Activated gamma-delta T cell treated with Interleukin-2 at 50 U/mL for 16 hours (primary cell): Measurements from ENCODE around the gene C8B.

Experiments used
- DNase-seq: peaks from one replicate; pipeline ENCODE4 v3.0.0-alpha.2; 2020

The C8B gene

GRCh38 chr1:56929492-56929891 is 36.3 kb downstream of the C8B start:
- no peak for DNase-seq

GRCh38 chr1:56927986-56928385 is 37.8 kb downstream of the C8B start:
- DNase-seq = no peak

GRCh38 chr1:56927171-56927570 is 38.6 kb downstream of the C8B start:
- no peak for DNase-seq

- no peak for DNase-seq
Observed at GRCh38 chr1:56925193-56925592, 40.6 kb downstream of the C8B start.

DNA sequence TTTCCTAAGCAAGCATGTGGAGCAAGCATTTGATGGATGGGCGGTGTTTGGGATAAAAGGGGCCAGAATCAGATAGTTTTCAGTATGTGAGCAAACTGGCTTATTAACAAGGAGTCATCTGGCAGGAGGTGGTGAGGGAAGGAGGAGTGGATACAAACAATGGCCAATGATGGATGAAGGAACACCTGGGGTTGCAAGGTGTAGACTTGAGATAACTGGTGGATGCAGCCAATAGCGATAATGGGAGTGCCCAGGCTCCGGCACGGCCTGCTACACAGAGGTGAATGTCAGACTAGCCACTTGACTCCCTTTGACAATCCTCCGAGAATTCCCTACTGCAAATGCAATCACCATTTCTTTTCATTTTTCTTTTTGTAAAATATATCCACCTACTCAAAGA is 41.7 kb downstream of the C8B start:
- no peak for DNase-seq

DNA sequence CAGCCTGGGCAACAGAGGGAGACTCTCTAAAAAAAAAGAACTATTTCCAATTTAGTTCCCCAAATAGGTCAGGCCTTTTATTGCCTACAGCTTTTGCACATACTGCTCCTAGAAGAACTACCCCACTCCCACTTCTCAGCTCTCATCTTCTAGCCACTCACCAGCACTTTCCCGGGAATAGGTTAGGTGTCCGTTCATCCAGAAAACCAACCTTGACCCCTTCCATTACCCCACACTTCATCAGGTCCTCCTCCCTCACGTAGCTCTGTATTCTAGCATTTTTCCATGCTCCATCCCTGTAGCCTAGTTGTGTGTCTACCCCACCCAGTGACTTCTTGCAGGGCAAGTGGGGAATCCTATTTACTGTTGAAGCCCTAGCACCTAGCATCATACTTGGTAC is 42.6 kb downstream of the C8B start:
- DNase-seq = no peak

DNA sequence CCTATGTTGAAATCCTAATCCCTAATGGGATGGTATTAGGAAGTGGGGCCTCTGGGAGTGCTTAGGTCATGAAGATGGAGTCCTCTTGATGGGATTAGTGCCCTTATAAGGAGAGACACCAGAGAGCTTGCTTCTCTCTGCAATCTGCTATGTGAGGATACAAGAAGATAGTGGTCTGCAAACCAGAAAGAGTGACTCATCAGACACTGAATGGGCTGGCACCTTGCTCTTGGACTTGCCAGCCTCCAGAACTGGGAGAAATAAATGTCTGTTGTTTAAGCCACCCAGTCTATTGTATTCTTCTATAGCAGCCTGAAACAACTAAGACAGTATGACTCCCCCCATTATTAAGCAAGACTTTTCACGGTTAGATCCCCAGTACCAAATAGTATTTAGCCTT is 43.3 kb downstream of the C8B start:
- no peak for DNase-seq

- DNase-seq = no peak
Observed at GRCh38 chr1:56922070-56922469, 43.7 kb downstream of the C8B start.

DNA sequence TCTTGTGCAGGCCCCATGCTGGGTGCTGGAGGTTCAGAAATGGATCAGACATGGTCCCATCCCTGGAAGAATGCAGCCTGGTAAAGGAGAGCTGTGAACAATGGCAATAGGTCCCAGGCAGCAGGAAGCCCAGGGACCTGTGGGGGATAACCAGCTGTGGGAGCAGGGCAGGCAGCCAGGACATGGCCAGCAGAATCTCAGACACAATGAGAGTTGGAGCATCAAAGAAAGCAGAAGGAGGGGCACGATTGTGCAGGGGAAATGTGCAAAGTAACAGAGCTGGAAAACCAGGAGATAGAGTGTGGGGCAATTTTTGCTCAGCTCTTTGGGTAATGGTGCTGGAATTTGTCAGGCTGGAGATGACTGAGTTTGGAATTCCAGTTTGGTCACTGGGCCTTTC is 44.3 kb downstream of the C8B start:
- DNase-seq = no peak

DNA sequence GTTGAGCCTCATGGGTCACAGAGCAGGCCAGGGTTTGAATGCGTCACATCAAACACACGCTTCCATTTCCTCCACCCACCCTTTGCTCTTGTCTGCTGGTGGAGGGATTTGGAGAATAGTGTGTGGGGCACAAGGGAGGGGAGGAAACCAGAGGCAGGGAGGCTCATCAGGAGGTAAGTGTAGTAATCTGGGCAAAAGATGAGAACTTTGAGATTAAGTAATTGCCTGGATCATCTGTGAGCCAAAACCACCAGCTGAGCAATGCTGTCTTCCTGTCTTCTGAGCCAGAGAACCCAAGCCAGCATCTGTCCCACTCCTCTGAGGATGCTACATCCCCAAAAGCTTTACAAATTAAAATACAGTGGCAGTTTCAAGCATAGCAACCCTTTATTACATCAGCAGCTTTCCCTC is 45.2 kb downstream of the C8B start:
- DNase-seq = no peak

- DNase-seq = no peak
Observed at GRCh38 chr1:56917356-56917755, 48.5 kb downstream of the C8B start.

DNA sequence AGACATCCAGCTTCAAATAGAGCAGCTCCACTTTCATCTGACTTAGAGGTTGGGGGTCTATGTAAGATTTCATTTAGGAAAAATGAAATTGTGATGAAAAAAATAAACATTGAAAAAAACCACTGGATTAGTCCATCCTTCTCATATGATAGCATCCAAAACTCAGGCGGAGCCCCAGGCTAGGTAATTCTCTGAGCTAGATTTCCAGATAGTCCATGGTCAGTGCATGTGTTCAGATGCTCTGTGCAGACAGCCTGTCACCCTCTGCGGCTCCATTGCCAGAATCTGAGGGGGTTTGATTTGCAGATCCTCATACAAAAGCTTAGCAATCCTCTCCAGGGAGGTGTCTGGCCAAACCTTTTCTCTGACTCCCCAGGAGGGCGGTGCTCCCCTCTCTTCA is 49.2 kb downstream of the C8B start:
- DNase-seq = no peak

DNA sequence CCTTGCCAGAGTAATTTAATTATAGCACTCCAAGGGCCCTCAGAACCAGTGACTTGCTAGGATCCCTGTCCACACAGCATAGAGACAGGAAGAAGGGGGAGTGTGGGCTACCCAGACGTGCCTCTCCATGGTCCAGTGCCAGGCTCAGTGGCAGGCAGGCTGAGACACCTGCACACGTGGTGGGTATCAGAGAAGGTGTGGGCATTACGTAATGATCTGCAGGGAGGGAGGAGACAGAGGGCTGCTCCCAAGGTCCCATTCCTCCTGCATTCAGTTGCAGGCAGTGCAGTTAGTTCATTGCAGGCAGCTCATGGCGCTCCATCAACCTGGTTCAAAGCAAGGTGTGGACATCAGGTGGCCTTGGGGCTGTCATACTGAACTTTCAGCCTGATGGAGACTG is 49.9 kb downstream of the C8B start:
- no peak for DNase-seq

GRCh38 chr1:56912325-56912724 is 53.5 kb downstream of the C8B start:
- no peak for DNase-seq

DNA sequence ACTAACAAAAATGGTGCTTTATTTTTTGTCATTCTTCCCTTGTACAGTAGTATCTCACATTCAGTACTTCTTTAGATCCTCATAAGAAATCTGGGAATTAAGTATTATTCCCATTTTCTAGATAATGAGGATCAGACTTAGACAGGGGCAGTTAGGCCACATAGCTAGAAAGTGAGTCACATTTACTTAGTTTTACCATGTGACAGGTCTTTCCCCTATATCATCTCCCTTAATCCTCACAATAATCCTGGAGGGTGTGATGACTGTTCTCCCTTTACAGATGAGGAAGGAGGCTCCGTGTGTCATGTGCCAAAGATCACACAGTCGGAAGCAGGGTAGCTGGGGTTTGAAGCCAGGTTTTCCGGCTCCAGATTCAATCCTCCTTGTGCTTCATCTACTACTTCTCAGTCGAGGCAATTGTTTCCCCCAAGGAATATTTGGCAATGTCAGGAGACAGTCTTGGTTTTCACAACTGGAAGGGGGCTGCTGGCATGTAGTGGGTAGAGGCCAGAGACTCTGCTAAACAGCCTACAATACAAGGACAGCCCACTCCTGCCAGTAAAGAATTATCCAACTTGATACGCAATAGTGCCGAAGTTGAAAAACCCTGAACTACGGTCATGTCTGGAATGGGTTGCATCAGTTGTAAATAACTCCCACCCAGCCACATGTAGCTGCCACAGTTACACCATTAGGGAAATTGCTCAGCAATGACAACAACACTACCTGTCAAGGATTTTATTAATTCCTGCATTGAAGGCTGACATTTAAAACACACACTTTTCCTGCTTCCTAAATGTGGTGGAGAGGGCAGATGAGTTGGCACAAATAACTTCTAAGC is 54.5 kb downstream of the C8B start:
- no peak for DNase-seq

- DNase-seq = no peak
Observed at GRCh38 chr1:56910441-56910985, 55.3 kb downstream of the C8B start.

DNA sequence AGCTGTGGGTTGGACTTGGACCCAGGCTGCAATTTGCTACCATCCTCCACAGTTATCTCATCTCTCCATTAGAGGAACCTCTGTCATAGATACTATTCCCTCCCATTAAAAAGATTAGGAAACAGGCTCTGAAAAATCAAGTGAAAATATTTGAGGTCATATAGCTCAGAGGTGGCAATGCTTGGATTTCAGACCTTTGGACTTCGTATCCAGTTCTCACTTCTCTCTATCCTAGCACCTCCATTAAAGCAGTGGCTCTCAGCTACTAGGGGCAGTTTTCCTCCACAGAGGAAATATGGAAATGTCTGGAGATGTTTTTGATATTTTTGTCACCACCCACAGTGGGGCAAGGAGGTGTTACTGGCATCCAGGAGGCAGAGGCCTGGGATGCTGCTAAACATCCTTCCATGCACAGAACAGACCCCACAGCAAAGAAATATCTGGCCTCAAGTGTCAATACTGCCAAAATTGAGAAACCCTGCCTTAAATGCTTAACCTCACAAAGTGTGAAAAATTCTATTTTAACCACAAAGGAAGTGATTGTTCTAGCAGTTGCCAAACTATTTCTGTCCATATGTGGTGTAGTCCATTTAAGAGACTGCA is 57.1 kb downstream of the C8B start:
- no peak for DNase-seq

DNA sequence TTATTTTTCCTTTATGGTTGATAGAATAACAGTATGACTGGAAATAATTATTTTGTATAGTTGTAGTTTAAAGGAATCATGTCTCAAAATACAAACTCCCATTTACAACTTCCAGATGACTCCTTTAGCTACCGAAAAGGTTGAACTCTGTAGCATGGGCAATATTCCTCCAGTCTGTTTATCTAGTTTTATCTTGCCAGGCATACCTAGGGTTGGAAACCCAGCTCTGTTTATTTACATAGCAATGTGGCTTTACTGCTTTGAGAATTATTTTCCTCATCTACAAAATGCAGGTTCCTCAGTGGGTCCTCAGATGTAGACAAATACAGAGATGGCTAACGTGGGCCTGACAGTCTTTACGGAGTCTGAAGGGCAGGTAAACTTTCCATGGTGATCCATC is 60.1 kb downstream of the C8B start:
- no peak for DNase-seq

GRCh38 chr1:56904663-56905397 is 61.0 kb downstream of the C8B start:
- no peak for DNase-seq

GRCh38 chr1:56903778-56904177 is 62.0 kb downstream of the C8B start:
- DNase-seq = no peak

DNA sequence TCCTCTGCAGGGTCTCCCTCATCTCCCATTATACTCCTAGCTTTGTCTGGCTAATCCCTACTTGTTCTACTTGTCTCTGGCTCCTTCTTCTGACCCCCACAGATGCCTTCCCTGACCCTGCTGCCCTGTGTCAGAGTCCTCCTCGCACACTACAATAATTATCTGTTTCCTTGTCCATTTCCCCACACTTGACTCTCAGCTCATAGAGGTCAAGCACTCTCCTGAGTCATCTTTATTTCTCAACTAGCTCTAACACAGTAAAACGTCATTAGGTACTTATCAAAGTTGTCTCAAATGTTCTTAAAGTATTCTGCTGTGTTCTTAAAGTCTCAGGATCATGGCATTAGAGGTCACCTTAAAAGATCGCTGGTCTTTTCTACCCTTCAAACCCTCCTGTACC is 64.1 kb downstream of the C8B start:
- no peak for DNase-seq

DNA sequence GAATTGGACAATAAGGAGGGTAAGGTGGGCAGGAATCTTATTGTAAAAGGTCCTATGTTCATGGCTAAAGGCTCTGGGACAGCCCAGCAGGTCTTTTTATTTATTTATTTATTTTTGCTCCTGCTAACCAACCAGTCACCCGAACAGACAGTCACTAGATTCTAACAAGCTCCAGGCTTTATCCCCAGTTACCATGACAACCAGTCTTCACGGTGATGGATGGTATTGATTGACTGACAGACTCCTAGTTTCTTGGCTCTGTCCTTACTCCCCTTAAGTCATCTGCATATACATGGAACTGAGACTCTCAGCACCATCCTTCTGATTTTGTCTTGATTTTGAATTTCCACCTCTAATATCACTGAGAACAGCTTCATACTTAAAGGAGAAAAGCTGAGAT is 66.9 kb downstream of the C8B start:
- DNase-seq = no peak

- DNase-seq = no peak
Observed at GRCh38 chr1:56898005-56898373, 67.8 kb downstream of the C8B start.
